CD4-positive, alpha-beta T cell (primary cell): Measurements from ENCODE around the gene ADAM10. TPM values are rescaled to one million over a fixed set of nuclear protein-coding genes. Genes with fewer than 3 reads are reported as not detected.

Experiments
- ATAC-seq: fragments of 200-7000 bp; cut with Tn5 transposase; one replicate; pipeline ENCODE4 v1.10.0; 2022; ENCODE audit warnings: mild to moderate bottlenecking; ENCODE audit not compliant: poor library complexity
- CTCF ChIA-PET: fragments of 350-600 bp; sonication (Branson Sonifier 250); formaldehyde crosslinking; loops from one replicate; lab custom pipeline; 2021; ENCODE audit warnings: antibody characterized with exemption, inconsistent platforms; lab: Charles Lee
- POLR2A ChIA-PET: fragments of 350-600 bp; sonication (Branson Sonifier 250); formaldehyde crosslinking; loops from one replicate; lab custom pipeline; 2021; ENCODE audit warnings: antibody characterized with exemption, inconsistent platforms; lab: Charles Lee
- DNase-seq, 14 experiments: peaks; one replicate each; pipeline ENCODE4 v3.0.0-alpha.2; 2013 to 2020; ENCODE audit warnings: mixed read lengths in 2 of 14
- H3K27ac ChIP-seq, 2 donors: one replicate each; pipeline versions ENCODE4 v1.5.1 to v1.7.0; 2013; ENCODE audit warnings: low read length in 2 of 2, low read depth in 1 of 2, mild to moderate bottlenecking in 1 of 2
- H3K27me3 ChIP-seq, 2 experiments: 1 replicate in 1 of 2; 2 replicates in 1 of 2; pipeline versions ENCODE4 v1.6.1 to v1.7.0; 2013; ENCODE audit warnings: low read length in 2 of 2, control low read depth in 1 of 2, mild to moderate bottlenecking in 1 of 2, moderate library complexity in 1 of 2; ENCODE audit not compliant: insufficient read depth in 2 of 2, control insufficient read depth in 1 of 2
- H3K36me3 ChIP-seq: one replicate; pipeline ENCODE4 v1.6.1; 2013; ENCODE audit warnings: low read length, control low read depth; ENCODE audit not compliant: insufficient read depth
- H3K4me1 ChIP-seq: one replicate; pipeline ENCODE4 v1.6.1; 2013; ENCODE audit warnings: low read length, control low read depth; ENCODE audit not compliant: insufficient read depth
- H3K4me3 ChIP-seq: one replicate; pipeline ENCODE4 v1.5.1; 2013; ENCODE audit warnings: mild to moderate bottlenecking, low read length, moderate library complexity
- H3K9me3 ChIP-seq, 2 experiments: 1 replicate in 1 of 2; 2 replicates in 1 of 2; pipeline versions ENCODE4 v1.6.1 to v1.7.0; 2013; ENCODE audit warnings: low read length in 2 of 2, mild to moderate bottlenecking in 2 of 2, control low read depth in 1 of 2, moderate library complexity in 1 of 2; ENCODE audit not compliant: control insufficient read depth in 1 of 2, insufficient read depth in 1 of 2
- H3K27ac Mint-ChIP-seq: one replicate; pipeline ENCODE4 v1.8.0; 2020; ENCODE audit warnings: mixed read lengths
- H3K27me3 Mint-ChIP-seq: one replicate; pipeline ENCODE4 v1.8.0; 2021; ENCODE audit warnings: mixed read lengths
- H3K36me3 Mint-ChIP-seq: one replicate; pipeline ENCODE4 v1.8.0; 2021; ENCODE audit warnings: low read depth, mixed read lengths
- H3K4me1 Mint-ChIP-seq: one replicate; pipeline ENCODE4 v1.8.0; 2021; ENCODE audit warnings: low read depth, mixed read lengths
- H3K4me3 Mint-ChIP-seq: one replicate; pipeline ENCODE4 v1.8.0; 2020; ENCODE audit warnings: mild to moderate bottlenecking, mixed read lengths
- H3K9me3 Mint-ChIP-seq: one replicate; pipeline ENCODE4 v1.8.0; 2020; ENCODE audit warnings: mixed read lengths
- CTCF ChIP-seq: fragments of 200-600 bp; IDR thresholded peaks from one replicate; pipeline ENCODE4 v1.8.0; 2022; ENCODE audit warnings: antibody characterized with exemption, mild to moderate bottlenecking
- intact Hi-C, 2 experiments: fragments of 100-400 bp; cut with DNase I in 1 of 2; cut with micrococcal nuclease in 1 of 2; formaldehyde crosslinking; loops; one replicate each; pipeline versions ENCODE4 v1.15.1 to v1.9.0; 2023 to 2025; cut with DNase I, micrococcal nuclease
- total RNA-seq, 174 experiments: library from RNA in 2 of 174; stranded (reverse) in 2 of 174; gene quantifications; one replicate each; pipeline ENCODE4 v1.2.3 and lab custom pipeline; 2021 to 2026

Gene ADAM10
- total RNA-seq, 2 experiments from 2014 or later, result 70.5 to 80.4 TPM

GRCh38 chr15:58705105-58705504 is 44.4 kb downstream of the ADAM10 start:
- Histone ChIP-seq H3K36me3 (peaks cover 16% of the 10 kb centered on the region), H3K9me3 (peaks cover under 1 to 4% of the 10 kb centered on the region in 2 experiments), H3K27me3 (no peaks in the 10 kb centered on the region), H3K4me3 (no peak overlapping the region), H3K27ac (no peak overlapping the region), H3K4me1 (no peaks in the 10 kb centered on the region)
- ChIA-PET CTCF (no interaction called here), POLR2A (no interaction called here)
- no peak for TF ChIP-seq CTCF
- Mint-ChIP-seq H3K27me3 (no peaks in the 10 kb centered on the region), H3K9me3 (peaks cover 7% of the 10 kb centered on the region), H3K36me3 (peaks cover 79% of the 10 kb centered on the region), H3K27ac (no peak overlapping the region), H3K4me1 (peaks cover 78% of the 10 kb centered on the region), H3K4me3 (no peak overlapping the region)
- ATAC-seq, result no peak
- no peak for DNase-seq
- intact Hi-C loops, result no loop called here

GRCh38 chr15:58704155-58704865 is 45.2 kb downstream of the ADAM10 start:
- Histone ChIP-seq H3K27me3 (no peaks in the 10 kb centered on the region), H3K9me3 (peaks cover 7 to 9% of the 10 kb centered on the region in 2 experiments), H3K4me1 (peaks cover 4% of the 10 kb centered on the region), H3K36me3 (peaks cover 16% of the 10 kb centered on the region), H3K4me3 (no peak overlapping the region), H3K27ac (no peak overlapping the region)
- intact Hi-C loops, result no loop called here
- POLR2A ChIA-PET, result no interaction called here
- Mint-ChIP-seq H3K36me3 (peaks cover 87% of the 10 kb centered on the region), H3K4me1 (peaks cover 80% of the 10 kb centered on the region), H3K4me3 (no peak overlapping the region), H3K9me3 (peaks cover 11% of the 10 kb centered on the region), H3K27ac (peak overlapping the region; percentile 4), H3K27me3 (no peaks in the 10 kb centered on the region)
- CTCF ChIA-PET, result no interaction called here
- no peak for DNase-seq
- no peak for TF ChIP-seq CTCF
- no peak for ATAC-seq

- peak overlapping the region; percentile 62 for H3K27ac Mint-ChIP-seq
- H3K27me3 Mint-ChIP-seq, result no peaks in the 10 kb centered on the region
- no peak for TF ChIP-seq CTCF
- peaks cover 87% of the 10 kb centered on the region for H3K36me3 Mint-ChIP-seq
- ATAC-seq (no peak), DNase-seq (no peak)
- ChIA-PET CTCF (no interaction called here), POLR2A (no interaction called here)
- H3K27ac ChIP-seq, result no peak overlapping the region
- H3K27me3 ChIP-seq, result no peaks in the 10 kb centered on the region
- H3K9me3 ChIP-seq, result peaks cover 9 to 16% of the 10 kb centered on the region in 2 experiments
- H3K4me3 Mint-ChIP-seq, result no peak overlapping the region
- peaks cover 14% of the 10 kb centered on the region for H3K9me3 Mint-ChIP-seq
- H3K36me3 ChIP-seq, result peaks cover 16% of the 10 kb centered on the region
- intact Hi-C loops, result no loop called here
- peaks cover 5% of the 10 kb centered on the region for H3K4me1 ChIP-seq
- H3K4me1 Mint-ChIP-seq, result peaks cover 80% of the 10 kb centered on the region
- no peak overlapping the region for H3K4me3 ChIP-seq
Observed at GRCh38 chr15:58703610-58704009, 45.9 kb downstream of the ADAM10 start.
